ENCODE results near the gene PAM.

The PAM gene

DNA sequence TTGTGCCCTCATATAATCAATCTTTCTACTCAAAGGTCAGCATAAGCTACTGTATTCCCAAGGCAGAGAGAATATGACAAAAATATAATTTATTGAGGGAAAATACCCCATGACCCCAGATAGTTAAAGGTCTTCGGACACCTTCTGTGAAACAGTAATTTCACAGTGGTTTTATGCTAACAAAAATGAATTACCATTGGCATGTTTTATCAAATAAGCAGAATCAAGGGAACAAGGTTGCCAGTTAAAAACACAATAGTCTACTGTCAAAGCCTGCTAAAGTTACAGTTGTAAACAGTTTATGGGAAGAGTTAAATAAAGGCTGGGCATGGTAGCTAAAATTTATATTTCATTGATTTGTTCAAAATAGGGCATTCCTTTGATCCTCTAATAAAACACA is 210.5 kb downstream of the PAM start:
- H3K27me3 ChIP-seq (ENCODE audit: insufficient read depth, poor library complexity, severe bottlenecking), result no peaks in the 10 kb centered on the region
- TF ChIP-seq, protein P1, sequence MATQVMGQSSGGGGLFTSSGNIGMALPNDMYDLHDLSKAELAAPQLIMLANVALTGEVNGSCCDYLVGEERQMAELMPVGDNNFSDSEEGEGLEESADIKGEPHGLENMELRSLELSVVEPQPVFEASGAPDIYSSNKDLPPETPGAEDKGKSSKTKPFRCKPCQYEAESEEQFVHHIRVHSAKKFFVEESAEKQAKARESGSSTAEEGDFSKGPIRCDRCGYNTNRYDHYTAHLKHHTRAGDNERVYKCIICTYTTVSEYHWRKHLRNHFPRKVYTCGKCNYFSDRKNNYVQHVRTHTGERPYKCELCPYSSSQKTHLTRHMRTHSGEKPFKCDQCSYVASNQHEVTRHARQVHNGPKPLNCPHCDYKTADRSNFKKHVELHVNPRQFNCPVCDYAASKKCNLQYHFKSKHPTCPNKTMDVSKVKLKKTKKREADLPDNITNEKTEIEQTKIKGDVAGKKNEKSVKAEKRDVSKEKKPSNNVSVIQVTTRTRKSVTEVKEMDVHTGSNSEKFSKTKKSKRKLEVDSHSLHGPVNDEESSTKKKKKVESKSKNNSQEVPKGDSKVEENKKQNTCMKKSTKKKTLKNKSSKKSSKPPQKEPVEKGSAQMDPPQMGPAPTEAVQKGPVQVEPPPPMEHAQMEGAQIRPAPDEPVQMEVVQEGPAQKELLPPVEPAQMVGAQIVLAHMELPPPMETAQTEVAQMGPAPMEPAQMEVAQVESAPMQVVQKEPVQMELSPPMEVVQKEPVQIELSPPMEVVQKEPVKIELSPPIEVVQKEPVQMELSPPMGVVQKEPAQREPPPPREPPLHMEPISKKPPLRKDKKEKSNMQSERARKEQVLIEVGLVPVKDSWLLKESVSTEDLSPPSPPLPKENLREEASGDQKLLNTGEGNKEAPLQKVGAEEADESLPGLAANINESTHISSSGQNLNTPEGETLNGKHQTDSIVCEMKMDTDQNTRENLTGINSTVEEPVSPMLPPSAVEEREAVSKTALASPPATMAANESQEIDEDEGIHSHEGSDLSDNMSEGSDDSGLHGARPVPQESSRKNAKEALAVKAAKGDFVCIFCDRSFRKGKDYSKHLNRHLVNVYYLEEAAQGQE (IDR thresholded peaks at IDR 0.05; ENCODE audit: insufficient replicate concordance, low read depth), result no peak
- no peak for TF ChIP-seq POLR2AphosphoS5 (IDR thresholded peaks at IDR 0.05; ENCODE audit: low read depth)
- no peak for TF ChIP-seq SPI1 (IDR thresholded peaks at IDR 0.05; ENCODE audit: borderline replicate concordance, low read depth)
- TF ChIP-seq, protein P2, sequence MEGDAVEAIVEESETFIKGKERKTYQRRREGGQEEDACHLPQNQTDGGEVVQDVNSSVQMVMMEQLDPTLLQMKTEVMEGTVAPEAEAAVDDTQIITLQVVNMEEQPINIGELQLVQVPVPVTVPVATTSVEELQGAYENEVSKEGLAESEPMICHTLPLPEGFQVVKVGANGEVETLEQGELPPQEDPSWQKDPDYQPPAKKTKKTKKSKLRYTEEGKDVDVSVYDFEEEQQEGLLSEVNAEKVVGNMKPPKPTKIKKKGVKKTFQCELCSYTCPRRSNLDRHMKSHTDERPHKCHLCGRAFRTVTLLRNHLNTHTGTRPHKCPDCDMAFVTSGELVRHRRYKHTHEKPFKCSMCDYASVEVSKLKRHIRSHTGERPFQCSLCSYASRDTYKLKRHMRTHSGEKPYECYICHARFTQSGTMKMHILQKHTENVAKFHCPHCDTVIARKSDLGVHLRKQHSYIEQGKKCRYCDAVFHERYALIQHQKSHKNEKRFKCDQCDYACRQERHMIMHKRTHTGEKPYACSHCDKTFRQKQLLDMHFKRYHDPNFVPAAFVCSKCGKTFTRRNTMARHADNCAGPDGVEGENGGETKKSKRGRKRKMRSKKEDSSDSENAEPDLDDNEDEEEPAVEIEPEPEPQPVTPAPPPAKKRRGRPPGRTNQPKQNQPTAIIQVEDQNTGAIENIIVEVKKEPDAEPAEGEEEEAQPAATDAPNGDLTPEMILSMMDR (IDR thresholded peaks at IDR 0.05; ENCODE audit: insufficient read depth, low read length), result no peak
- no peak for TF ChIP-seq GABPA (IDR thresholded peaks at IDR 0.05; ENCODE audit: low read depth)
- no peak for DNase-seq (ENCODE audit: low read depth in 1 of 2, low spot score in 1 of 2)
- no peak overlapping the region for H3K4me3 ChIP-seq (replicated peaks; ENCODE audit: insufficient read depth, low read length)
- H3K27ac ChIP-seq (replicated peaks), result no peak overlapping the region

DNA sequence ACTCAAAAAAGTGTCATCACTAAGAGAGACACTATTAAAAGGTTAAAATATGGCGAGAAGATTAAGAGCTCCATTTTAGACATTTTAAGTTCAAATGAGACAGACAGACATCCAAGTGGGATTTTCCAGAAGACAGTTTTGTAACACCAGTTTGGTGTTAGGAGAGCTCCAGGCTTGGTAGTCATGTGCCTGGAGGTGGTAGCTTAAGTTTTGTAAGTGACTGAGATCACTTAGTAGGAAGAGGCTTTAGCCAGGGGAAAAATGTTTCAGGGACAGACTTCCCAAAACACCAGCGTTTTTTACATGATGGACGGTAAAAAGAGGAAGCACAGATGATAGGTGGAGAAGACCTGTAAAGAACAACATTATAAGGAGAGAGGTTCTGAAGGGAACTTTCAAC is 214.5 kb downstream of the PAM start:
- no peak overlapping the region for H3K27ac ChIP-seq (replicated peaks)
- H3K4me3 ChIP-seq (replicated peaks; ENCODE audit: insufficient read depth, low read length), result no peak overlapping the region
- TF ChIP-seq SPI1 (IDR thresholded peaks at IDR 0.05; ENCODE audit: borderline replicate concordance, low read depth) (peak; percentile 8; the same call in 1 of the 2 replicates), GABPA (IDR thresholded peaks at IDR 0.05; ENCODE audit: low read depth) (no peak)
- no peak for DNase-seq (ENCODE audit: low read depth in 1 of 2, low spot score in 1 of 2)
- no peaks in the 10 kb centered on the region for H3K27me3 ChIP-seq (ENCODE audit: insufficient read depth, poor library complexity, severe bottlenecking)

DNA sequence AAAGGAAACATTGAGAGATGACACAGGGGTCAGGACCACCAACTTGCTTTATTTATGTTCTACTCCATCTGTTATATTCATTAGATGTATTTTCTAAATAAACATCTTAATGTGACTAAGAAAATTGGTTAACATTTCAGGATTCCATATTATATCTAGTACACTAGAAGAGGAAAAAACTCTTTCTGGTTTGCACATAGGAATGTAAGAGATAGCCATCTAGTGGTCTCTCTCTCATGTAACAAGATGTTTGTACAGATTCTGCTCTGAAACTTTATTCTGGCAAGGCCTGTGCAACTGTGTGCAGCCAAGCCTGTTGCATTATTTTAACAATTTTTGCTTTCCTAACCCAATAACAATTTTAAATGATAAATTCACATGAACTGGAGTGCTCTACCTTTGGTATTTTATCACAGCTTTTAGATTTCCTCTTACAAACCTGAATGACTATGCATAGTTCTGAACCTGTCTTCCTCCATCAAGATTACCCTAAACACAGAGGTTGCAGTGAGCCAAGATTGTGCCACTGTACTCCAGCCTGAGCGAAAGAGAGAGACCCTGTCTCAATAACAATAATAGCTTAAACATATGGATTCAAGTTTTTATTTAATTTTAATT is 216.7 kb downstream of the PAM start:
- Histone ChIP-seq H3K4me3 (replicated peaks; ENCODE audit: insufficient read depth, low read length) (no peak overlapping the region), H3K27ac (replicated peaks) (no peak overlapping the region), H3K27me3 (ENCODE audit: insufficient read depth, poor library complexity, severe bottlenecking) (no peaks in the 10 kb centered on the region)
- TF ChIP-seq POLR2AphosphoS5 (IDR thresholded peaks at IDR 0.05; ENCODE audit: low read depth) (no peak), GABPA (IDR thresholded peaks at IDR 0.05; ENCODE audit: low read depth) (no peak), SPI1 (IDR thresholded peaks at IDR 0.05; ENCODE audit: borderline replicate concordance, low read depth) (no peak)
- TF ChIP-seq, protein P1 (IDR thresholded peaks at IDR 0.05; ENCODE audit: insufficient replicate concordance, low read depth), result no peak
- TF ChIP-seq, protein P2 (IDR thresholded peaks at IDR 0.05; ENCODE audit: insufficient read depth, low read length), result no peak
- no peak for DNase-seq (ENCODE audit: low read depth in 1 of 2, low spot score in 1 of 2)

DNA sequence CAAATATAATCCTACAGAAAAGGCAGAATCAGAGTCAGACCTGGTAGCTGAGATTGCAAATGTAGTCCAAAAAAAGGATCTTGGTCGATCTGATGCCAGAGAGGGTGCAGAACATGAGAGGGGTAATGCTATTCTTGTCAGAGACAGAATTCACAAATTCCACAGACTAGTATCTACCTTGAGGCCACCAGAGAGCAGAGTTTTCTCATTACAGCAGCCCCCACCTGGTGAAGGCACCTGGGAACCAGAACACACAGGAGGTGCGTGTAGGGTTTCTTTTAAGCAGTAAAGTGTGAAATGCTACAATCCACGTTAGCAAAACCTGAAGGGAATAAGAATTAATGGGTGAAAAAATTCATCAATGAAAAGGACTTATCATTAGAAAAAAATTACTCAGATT is 219.1 kb downstream of the PAM start:
- Histone ChIP-seq H3K27ac (replicated peaks) (no peak overlapping the region), H3K4me3 (replicated peaks; ENCODE audit: insufficient read depth, low read length) (no peak overlapping the region), H3K27me3 (ENCODE audit: insufficient read depth, poor library complexity, severe bottlenecking) (no peaks in the 10 kb centered on the region)
- no peak for DNase-seq (ENCODE audit: low read depth in 1 of 2, low spot score in 1 of 2)
- TF ChIP-seq, protein P2 (IDR thresholded peaks at IDR 0.05; ENCODE audit: insufficient read depth, low read length), result no peak
- TF ChIP-seq, protein P1 (IDR thresholded peaks at IDR 0.05; ENCODE audit: insufficient replicate concordance, low read depth), result no peak
- TF ChIP-seq GABPA (IDR thresholded peaks at IDR 0.05; ENCODE audit: low read depth) (no peak), SPI1 (IDR thresholded peaks at IDR 0.05; ENCODE audit: borderline replicate concordance, low read depth) (no peak), POLR2AphosphoS5 (IDR thresholded peaks at IDR 0.05; ENCODE audit: low read depth) (no peak)
